ENCODE data around the gene OR2AK2.

DNA sequence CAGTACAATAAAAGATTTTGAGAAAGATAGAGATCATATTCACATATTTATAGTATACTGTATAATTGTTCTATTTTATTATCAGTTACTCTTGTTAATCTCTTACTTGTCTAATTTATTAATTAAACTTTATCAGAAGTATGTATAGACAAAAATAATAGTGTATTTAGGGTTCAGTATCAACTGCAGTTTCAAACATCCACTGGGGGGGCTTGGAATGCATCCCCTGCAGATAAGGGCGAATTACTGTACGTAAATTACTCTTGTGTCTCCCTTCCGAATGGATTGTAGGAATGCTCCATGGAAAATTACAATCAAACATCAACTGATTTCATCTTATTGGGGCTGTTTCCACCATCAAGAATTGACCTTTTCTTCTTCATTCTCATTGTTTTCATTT lies 16.5 kb upstream of the OR2AK2 start, which contains the start of gene OR2L8:
- TF ChIP-seq POLR2A (IDR thresholded peaks at IDR 0.05) (no peak), EP300 (IDR thresholded peaks at IDR 0.05) (no peak), POLR2AphosphoS5 (IDR thresholded peaks at IDR 0.05) (no peak)
- TF ChIP-seq, protein P1, sequence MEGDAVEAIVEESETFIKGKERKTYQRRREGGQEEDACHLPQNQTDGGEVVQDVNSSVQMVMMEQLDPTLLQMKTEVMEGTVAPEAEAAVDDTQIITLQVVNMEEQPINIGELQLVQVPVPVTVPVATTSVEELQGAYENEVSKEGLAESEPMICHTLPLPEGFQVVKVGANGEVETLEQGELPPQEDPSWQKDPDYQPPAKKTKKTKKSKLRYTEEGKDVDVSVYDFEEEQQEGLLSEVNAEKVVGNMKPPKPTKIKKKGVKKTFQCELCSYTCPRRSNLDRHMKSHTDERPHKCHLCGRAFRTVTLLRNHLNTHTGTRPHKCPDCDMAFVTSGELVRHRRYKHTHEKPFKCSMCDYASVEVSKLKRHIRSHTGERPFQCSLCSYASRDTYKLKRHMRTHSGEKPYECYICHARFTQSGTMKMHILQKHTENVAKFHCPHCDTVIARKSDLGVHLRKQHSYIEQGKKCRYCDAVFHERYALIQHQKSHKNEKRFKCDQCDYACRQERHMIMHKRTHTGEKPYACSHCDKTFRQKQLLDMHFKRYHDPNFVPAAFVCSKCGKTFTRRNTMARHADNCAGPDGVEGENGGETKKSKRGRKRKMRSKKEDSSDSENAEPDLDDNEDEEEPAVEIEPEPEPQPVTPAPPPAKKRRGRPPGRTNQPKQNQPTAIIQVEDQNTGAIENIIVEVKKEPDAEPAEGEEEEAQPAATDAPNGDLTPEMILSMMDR (IDR thresholded peaks at IDR 0.05): no peak

Measured in suprapubic skin (tissue), 4 donors.